Activated B cell treated with CpG ODN at 0.5 μM for 24 hours (primary cell): ENCODE results near the gene ARL9. TPM values are rescaled to one million over a fixed set of nuclear protein-coding genes. Genes with fewer than 3 reads are reported as not detected.

ENCODE experiments used
- ATAC-seq: fragments of 200-7000 bp; cut with Tn5 transposase; one replicate; pipeline ENCODE4 v1.10.0; 2021; ENCODE audit warnings: low read depth, mild to moderate bottlenecking, moderate library complexity
- CTCF ChIA-PET: fragments of 350-600 bp; sonication (Branson Sonifier 250); formaldehyde crosslinking; loops from one replicate; lab custom pipeline; 2021; ENCODE audit warnings: antibody characterized with exemption; lab: Charles Lee
- POLR2A ChIA-PET: fragments of 350-600 bp; sonication (Branson Sonifier 250); formaldehyde crosslinking; loops from one replicate; lab custom pipeline; 2021; ENCODE audit warnings: antibody characterized with exemption; lab: Charles Lee
- DNase-seq: peaks from one replicate; pipeline ENCODE4 v3.0.0; 2022
- H3K27ac Mint-ChIP-seq: one replicate; pipeline ENCODE4 v1.8.0; 2020; ENCODE audit warnings: mixed read lengths
- H3K27me3 Mint-ChIP-seq: one replicate; pipeline ENCODE4 v1.8.0; 2021; ENCODE audit warnings: mixed read lengths
- H3K36me3 Mint-ChIP-seq: one replicate; pipeline ENCODE4 v1.8.0; 2021; ENCODE audit warnings: low read depth, mixed read lengths
- H3K4me1 Mint-ChIP-seq: one replicate; pipeline ENCODE4 v1.8.0; 2021; ENCODE audit warnings: mixed read lengths
- H3K4me3 Mint-ChIP-seq: one replicate; pipeline ENCODE4 v1.8.0; 2020; ENCODE audit warnings: mild to moderate bottlenecking, mixed read lengths
- H3K9me3 Mint-ChIP-seq: one replicate; pipeline ENCODE4 v1.8.0; 2020; ENCODE audit warnings: mixed read lengths
- intact Hi-C: fragments of 100-400 bp; cut with micrococcal nuclease; formaldehyde crosslinking; loops from one replicate; pipeline ENCODE4 v1.15.1; 2024
- total RNA-seq: library from RNA; stranded (reverse); gene quantifications from 2 replicates; pipeline ENCODE4 v1.2.3, GENCODE V29; 2022
- TF ChIP-seq, protein P1 (sequence below): fragments of 200-600 bp; IDR thresholded peaks from one replicate; pipeline ENCODE4 v1.8.0; 2022; ENCODE audit warnings: antibody characterized with exemption, mild to moderate bottlenecking

ARL9 gene
- total RNA-seq, 1 donor from 2014 or later = 0.22 TPM

DNA sequence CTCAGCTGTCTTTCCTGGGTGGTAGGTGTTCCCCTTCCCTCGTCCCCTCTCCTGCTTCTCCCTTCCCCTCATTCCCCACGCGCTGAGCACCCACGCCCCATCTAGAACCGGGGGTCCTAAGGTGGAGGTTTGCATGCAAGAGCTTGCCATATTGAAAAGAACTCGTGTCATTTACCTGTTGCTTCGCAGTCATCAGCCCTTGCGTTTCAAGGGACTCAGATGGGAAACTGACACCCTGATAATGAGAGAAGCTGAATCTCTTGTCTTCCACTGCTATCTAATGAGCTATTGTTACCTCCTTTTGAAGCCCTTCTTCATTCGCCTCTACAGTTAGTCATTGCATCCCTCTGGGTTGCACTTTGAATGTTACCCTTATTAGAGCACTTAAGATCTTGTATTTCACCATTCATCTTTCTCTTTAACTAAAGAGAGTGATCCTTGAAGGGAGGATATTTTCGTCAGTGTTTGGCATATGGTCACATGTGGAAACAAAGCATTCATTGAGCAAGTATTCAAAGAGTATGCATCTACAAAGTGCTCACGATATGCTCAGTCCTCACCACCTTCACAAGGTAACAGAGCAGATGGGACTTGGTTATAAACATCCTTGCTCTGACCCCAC, 25.7 kb downstream of the ARL9 start:
- Mint-ChIP-seq H3K27me3 (peaks cover 16% of the 10 kb centered on the region), H3K4me1 (peaks cover 4% of the 10 kb centered on the region), H3K36me3 (no peaks in the 10 kb centered on the region), H3K27ac (no peak overlapping the region), H3K9me3 (no peaks in the 10 kb centered on the region), H3K4me3 (no peak overlapping the region)
- intact Hi-C loops = loop anchor here (2.0 to 5.0 kb wide), 5 partner anchors 126 to 678 kb away; partner anchors contain the start of genes CEP135, EXOC1 and SPINK2
- DNase-seq = no peak
- ATAC-seq = no peak
- ChIA-PET POLR2A (interaction anchor here (0.6 to 1.0 kb wide), 3 partner anchors 65 to 369 kb away, joined by 3 to 12 read pairs (median 3); partner anchors contain the start of gene PAICS), CTCF (interaction anchor here (1.5 kb wide), 1 partner anchor 305 kb away, joined by 5 read pairs; no protein-coding TSS in a partner anchor)
- TF ChIP-seq, protein P1, sequence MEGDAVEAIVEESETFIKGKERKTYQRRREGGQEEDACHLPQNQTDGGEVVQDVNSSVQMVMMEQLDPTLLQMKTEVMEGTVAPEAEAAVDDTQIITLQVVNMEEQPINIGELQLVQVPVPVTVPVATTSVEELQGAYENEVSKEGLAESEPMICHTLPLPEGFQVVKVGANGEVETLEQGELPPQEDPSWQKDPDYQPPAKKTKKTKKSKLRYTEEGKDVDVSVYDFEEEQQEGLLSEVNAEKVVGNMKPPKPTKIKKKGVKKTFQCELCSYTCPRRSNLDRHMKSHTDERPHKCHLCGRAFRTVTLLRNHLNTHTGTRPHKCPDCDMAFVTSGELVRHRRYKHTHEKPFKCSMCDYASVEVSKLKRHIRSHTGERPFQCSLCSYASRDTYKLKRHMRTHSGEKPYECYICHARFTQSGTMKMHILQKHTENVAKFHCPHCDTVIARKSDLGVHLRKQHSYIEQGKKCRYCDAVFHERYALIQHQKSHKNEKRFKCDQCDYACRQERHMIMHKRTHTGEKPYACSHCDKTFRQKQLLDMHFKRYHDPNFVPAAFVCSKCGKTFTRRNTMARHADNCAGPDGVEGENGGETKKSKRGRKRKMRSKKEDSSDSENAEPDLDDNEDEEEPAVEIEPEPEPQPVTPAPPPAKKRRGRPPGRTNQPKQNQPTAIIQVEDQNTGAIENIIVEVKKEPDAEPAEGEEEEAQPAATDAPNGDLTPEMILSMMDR = no peak

DNA sequence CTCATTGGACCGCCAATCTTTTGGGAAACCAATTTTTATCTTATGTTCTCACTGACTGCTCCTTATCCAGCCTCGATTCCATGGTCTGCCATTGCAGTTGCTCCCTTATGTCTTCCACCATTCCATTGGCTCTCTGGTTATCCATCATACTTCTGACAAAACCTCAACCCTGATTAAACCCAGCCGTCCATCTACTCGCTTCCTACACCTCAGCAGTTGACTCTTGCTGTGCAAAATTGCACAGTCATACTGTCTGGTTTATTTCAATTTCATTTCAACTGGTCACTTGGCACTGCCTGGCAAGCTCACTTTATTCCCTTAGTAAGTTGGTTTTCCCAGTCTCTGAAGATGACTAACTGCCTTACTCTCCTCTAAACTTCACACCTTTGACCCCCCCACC, 26.2 kb downstream of the ARL9 start:
- peaks cover 4% of the 10 kb centered on the region for H3K4me1 Mint-ChIP-seq
- peaks cover 16% of the 10 kb centered on the region for H3K27me3 Mint-ChIP-seq
- intact Hi-C loops = loop anchor here (2.0 to 5.0 kb wide), 5 partner anchors 125 to 679 kb away; partner anchors contain the start of genes CEP135, EXOC1 and SPINK2
- H3K27ac Mint-ChIP-seq = no peak overlapping the region
- TF ChIP-seq, protein P1 = no peak
- DNase-seq (no peak), ATAC-seq (no peak)
- no peaks in the 10 kb centered on the region for H3K9me3 Mint-ChIP-seq
- H3K4me3 Mint-ChIP-seq = no peak overlapping the region
- no peaks in the 10 kb centered on the region for H3K36me3 Mint-ChIP-seq
- ChIA-PET POLR2A (interaction anchor here (0.7 kb wide), 1 partner anchor 147 kb away, joined by 3 read pairs; no protein-coding TSS in a partner anchor), CTCF (interaction anchor here (1.5 kb wide), 1 partner anchor 304 kb away, joined by 5 read pairs; no protein-coding TSS in a partner anchor)

DNA sequence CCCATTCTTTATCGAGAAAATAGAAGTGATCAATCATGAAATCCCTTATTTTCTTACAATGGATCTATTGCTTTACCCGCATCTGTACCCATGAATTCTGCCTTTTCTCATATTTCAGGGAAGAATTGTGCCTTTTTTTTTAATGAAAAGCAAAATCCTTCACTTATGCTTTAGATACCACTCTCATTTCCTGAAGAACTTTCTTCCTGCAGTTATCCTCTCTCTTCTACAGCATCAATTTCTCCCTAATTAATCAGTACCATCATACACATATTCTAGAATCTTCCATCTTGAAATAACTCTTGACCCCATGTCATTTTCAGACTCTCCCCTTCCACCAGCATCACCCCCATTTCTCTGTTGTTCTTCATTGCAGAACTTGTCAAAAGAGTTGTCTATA, 26.6 kb downstream of the ARL9 start:
- no peak for DNase-seq
- Mint-ChIP-seq H3K27me3 (peaks cover 15% of the 10 kb centered on the region), H3K36me3 (no peaks in the 10 kb centered on the region), H3K27ac (no peak overlapping the region), H3K4me1 (peaks cover 4% of the 10 kb centered on the region), H3K4me3 (no peak overlapping the region), H3K9me3 (no peaks in the 10 kb centered on the region)
- TF ChIP-seq, protein P1 = no peak
- ATAC-seq = no peak
- ChIA-PET POLR2A (interaction anchor here (0.7 kb wide), 1 partner anchor 148 kb away, joined by 3 read pairs; no protein-coding TSS in a partner anchor), CTCF (no interaction called here)
- intact Hi-C loops = loop anchor here (5.0 kb wide), 3 partner anchors 225 to 585 kb away; partner anchors contain the start of genes CEP135 and SPINK2

DNA sequence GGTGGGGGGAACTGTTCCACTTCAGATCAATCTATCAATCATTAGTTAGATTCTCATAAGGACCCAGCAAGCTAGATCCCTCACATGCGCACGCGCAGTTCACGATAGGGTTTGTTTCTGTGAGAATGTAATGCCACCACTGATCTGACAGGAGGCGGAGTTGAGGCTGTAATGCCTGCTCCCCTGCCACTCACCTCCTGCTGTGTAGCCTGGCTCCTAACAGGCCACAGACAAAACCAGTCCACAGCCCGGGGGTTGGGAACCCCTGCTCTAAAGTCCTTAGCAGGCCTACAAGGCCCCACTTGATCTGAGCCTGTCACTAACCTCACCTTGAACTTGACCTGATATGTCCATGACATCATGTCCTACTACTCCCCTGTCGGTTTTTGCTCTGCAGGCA, 30.3 kb downstream of the ARL9 start:
- TF ChIP-seq, protein P1 = no peak
- H3K27me3 Mint-ChIP-seq = peaks cover 12% of the 10 kb centered on the region
- no peak overlapping the region for H3K27ac Mint-ChIP-seq
- H3K4me3 Mint-ChIP-seq = no peak overlapping the region
- no peaks in the 10 kb centered on the region for H3K36me3 Mint-ChIP-seq
- ChIA-PET CTCF (interaction anchor here (1.5 kb wide), 1 partner anchor 9 kb away, joined by 3 read pairs; no protein-coding TSS in a partner anchor), POLR2A (no interaction called here)
- no peaks in the 10 kb centered on the region for H3K9me3 Mint-ChIP-seq
- ATAC-seq = no peak
- intact Hi-C loops = no loop called here
- no peaks in the 10 kb centered on the region for H3K4me1 Mint-ChIP-seq
- no peak for DNase-seq

DNA sequence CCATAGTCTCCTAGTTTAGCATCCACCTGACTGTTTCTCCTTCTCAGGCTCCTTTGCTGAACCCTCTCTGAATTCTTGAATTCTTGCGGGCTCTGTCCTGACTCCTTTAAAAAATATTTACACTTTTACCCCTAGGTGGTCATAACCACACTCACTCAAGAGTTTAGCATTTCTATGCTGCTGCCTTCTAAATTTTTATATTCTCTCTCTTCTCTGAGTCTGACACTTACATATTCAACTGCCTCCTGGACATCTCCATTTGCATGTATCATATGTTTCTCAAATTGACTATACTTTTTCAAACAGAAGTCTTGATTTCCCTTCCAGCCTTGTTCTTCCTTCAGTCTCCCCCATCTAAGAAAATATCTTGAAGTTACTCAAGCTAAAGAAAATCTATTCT, 31.6 kb downstream of the ARL9 start:
- TF ChIP-seq, protein P1 = no peak
- Mint-ChIP-seq H3K27me3 (peaks cover 16% of the 10 kb centered on the region), H3K27ac (no peak overlapping the region), H3K36me3 (no peaks in the 10 kb centered on the region), H3K9me3 (no peaks in the 10 kb centered on the region), H3K4me1 (no peaks in the 10 kb centered on the region), H3K4me3 (no peak overlapping the region)
- intact Hi-C loops = no loop called here
- CTCF ChIA-PET = no interaction called here
- ATAC-seq (no peak), DNase-seq (no peak)
- POLR2A ChIA-PET = no interaction called here
